Body of pancreas (tissue), 4 donors: Measurements from ENCODE around the gene SNAP25.

Experiments used
- CTCF ChIP-seq, 7 experiments: fragments of 450-650 bp in 4 of 7; fragments of 200-600 bp in 3 of 7; sonication (generic) in 3 of 7; IDR thresholded peaks; one replicate each; pipeline ENCODE4 v1.5.1; 2016 to 2019; ENCODE audit warnings: antibody characterized with exemption in 7 of 7
- POLR2A ChIP-seq, 3 donors: fragments of 450-650 bp; IDR thresholded peaks; one replicate each; pipeline ENCODE4 v1.6.1; 2016; ENCODE audit warnings: antibody characterized with exemption in 3 of 3, mild to moderate bottlenecking in 2 of 3

DNA sequence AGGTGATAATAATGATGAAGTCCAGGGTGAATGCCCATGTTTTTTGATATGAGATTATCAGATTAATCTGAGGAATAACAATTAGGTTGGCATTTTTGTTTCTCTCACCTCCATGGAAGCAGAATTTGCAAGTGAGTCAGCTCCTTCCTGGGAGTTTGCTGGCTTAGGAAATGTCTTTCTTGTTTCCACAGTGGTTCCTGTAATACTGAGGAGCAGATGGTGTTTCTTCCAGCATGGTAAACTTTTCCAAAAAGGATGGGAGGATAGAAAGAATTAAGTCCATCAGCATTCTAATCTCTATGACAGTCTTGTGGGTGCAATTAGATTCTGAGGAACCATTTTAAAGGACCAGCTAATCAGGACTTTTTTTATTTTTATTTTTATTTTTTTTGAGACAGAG lies 40.5 kb downstream of the SNAP25 start:
- no peak for TF ChIP-seq CTCF (IDR thresholded peaks at IDR 0.05)
- TF ChIP-seq POLR2A (IDR thresholded peaks at IDR 0.05) = no peak
